Inferior parietal cortex (tissue), 1 donor: ENCODE measurements around the gene GAGE12C.
"Not testable (repeated sequence)": the region's sequence is repeated elsewhere in the genome, so short reads cannot be mapped to it uniquely, and the experiment has no call there.

Source experiments
- DNase-seq: peaks from one replicate; pipeline ENCODE4 v3.0.0-alpha.2; 2016; ENCODE audit errors: extremely low spot score

GAGE12C gene

GRCh38 chrX:49531877-49532276 lies at the start of gene GAGE12C:
GAGE12C (plus strand) TSS chrX:49532177; CDS start chrX:49533332, 1,155 bp downstream.
- DNase-seq: not testable (repeated sequence)

- not testable (repeated sequence) for DNase-seq
Observed at GRCh38 chrX:49541433-49541832, 9.5 kb downstream of the GAGE12C start, which contains the start of gene GAGE12D. GAGE12D (plus strand) TSS chrX:49541733; CDS start chrX:49542888, 1,155 bp downstream.

GRCh38 chrX:49550989-49551388 lies 19.0 kb downstream of the GAGE12C start, which contains the start of gene GAGE12E:
GAGE12E (plus strand) TSS chrX:49551289; CDS start chrX:49552444, 1,155 bp downstream.
- not testable (repeated sequence) for DNase-seq

GRCh38 chrX:49560542-49560941 lies 28.6 kb downstream of the GAGE12C start, which contains the start of gene GAGE12F:
GAGE12F (plus strand) TSS chrX:49560842; CDS start chrX:49561997, 1,155 bp downstream.
- not testable (repeated sequence) for DNase-seq

- DNase-seq: not testable (repeated sequence)
Observed at GRCh38 chrX:49568728-49569127, 36.8 kb downstream of the GAGE12C start.

GRCh38 chrX:49569152-49569551 lies 37.2 kb downstream of the GAGE12C start:
- not testable (repeated sequence) for DNase-seq

- not testable (repeated sequence) for DNase-seq
Observed at GRCh38 chrX:49570100-49570499, 38.1 kb downstream of the GAGE12C start, which contains the start of gene GAGE12G. GAGE12G (plus strand) TSS chrX:49570400; CDS start chrX:49571555, 1,155 bp downstream.

GRCh38 chrX:49579649-49580048 lies 47.7 kb downstream of the GAGE12C start, which contains the start of gene GAGE12H:
GAGE12H (plus strand) TSS chrX:49579949; CDS start chrX:49581104, 1,155 bp downstream.
- not testable (repeated sequence) for DNase-seq
